ENCODE data around the gene NXNL1. TPM values are rescaled to one million over a fixed set of nuclear protein-coding genes. Genes with fewer than 3 reads are reported as not detected.

The NXNL1 gene
- total RNA-seq, 1 donor = not detected

DNA sequence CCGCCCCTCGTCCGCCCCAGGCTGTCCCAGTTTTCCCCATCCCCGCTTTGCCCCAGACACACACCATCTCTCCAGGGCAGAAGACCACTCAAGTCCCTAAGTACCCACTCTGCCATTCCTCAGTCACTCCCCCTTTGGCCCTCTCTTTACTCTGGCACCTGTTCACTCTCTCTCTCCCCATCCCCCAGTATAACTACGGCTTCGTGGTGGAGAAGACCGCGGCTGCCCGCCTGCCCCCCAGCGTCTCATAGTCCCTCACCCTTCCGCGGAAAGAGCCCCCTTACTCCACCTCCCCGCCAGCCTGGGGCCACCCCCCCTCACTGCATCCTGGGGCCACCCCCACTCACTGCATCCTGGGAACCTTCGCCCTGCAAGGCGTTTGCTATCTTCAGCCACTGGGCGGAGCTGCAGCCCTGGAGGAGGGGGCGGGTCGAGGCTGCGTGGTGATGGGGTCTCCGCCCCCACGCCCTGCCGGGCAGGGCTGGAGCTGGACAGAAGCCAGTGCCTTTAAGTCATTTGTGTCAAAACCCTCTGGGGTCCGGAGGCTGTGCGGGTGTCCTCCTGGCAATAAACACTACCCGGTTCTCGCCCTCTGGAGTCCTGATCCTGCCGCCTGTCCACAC is 35.9 kb downstream of the NXNL1 start:
- no peaks in the 10 kb centered on the region for H3K9me3 ChIP-seq (ENCODE audit: low read depth, low read length)
- DNase-seq (ENCODE audit: insufficient read length, low spot score, missing footprints) = peak; percentile 93

DNA sequence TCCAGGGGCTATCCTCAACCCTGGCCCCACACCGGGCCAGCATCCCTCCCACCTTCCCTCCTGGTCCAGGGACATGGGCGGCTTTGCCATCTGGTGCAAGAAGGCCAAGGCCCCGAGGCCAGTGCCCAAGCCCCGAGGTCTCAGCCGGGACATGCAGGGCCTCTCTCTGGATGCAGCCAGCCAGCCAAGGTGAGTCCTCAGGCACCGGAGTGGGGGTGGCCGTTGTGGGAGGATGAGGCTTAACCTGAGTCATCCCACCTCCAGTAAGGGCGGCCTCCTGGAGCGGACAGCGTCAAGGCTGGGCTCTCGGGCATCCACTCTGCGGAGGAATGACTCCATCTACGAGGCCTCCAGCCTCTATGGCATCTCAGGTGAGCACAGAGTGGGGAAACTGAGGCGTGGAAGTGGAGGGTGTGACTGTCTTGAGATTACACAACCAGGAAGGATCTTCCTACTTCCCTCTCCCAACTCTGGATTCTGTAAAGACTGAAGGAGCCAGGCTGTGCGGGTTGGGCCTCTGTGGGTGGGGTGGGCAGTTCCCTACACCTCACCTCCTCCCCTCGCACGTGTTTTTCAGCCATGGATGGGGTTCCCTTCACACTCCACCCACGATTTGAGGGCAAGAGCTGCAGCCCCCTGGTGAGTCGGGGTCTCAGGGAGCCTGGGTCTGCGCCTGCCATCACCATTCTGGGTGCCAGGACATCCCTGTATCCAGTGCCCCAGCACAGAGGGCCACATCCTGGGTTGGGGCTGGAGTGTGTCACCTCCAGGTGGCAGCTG is 37.1 kb downstream of the NXNL1 start:
- no peak overlapping the region for H3K27ac ChIP-seq (ENCODE audit: low read depth, low read length)
- no peaks in the 10 kb centered on the region for H3K36me3 ChIP-seq (ENCODE audit: insufficient read depth, low read length)
- H4K20me1 ChIP-seq (ENCODE audit: insufficient read depth, low read length) = no peaks in the 10 kb centered on the region
- H3K4me3 ChIP-seq (ENCODE audit: insufficient read depth, low read length) = no peak overlapping the region
- no peak overlapping the region for H2AFZ ChIP-seq (ENCODE audit: low read length)
- no peaks in the 10 kb centered on the region for H3K27me3 ChIP-seq (ENCODE audit: insufficient read depth, low read length)
- peaks cover 11% of the 10 kb centered on the region for H3K4me1 ChIP-seq (ENCODE audit: insufficient read depth, low read length)
- DNase-seq (ENCODE audit: insufficient read length, low spot score, missing footprints) = peak; percentile 52
- TF ChIP-seq, protein P1, sequence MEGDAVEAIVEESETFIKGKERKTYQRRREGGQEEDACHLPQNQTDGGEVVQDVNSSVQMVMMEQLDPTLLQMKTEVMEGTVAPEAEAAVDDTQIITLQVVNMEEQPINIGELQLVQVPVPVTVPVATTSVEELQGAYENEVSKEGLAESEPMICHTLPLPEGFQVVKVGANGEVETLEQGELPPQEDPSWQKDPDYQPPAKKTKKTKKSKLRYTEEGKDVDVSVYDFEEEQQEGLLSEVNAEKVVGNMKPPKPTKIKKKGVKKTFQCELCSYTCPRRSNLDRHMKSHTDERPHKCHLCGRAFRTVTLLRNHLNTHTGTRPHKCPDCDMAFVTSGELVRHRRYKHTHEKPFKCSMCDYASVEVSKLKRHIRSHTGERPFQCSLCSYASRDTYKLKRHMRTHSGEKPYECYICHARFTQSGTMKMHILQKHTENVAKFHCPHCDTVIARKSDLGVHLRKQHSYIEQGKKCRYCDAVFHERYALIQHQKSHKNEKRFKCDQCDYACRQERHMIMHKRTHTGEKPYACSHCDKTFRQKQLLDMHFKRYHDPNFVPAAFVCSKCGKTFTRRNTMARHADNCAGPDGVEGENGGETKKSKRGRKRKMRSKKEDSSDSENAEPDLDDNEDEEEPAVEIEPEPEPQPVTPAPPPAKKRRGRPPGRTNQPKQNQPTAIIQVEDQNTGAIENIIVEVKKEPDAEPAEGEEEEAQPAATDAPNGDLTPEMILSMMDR (IDR thresholded peaks at IDR 0.05; ENCODE audit: extremely low read depth, low read depth, low read length) = no peak
- no peaks in the 10 kb centered on the region for H3K9me3 ChIP-seq (ENCODE audit: low read depth, low read length)
- H3K4me2 ChIP-seq (ENCODE audit: insufficient read depth, low read length) = no peak overlapping the region
- peaks cover 3% of the 10 kb centered on the region for H3K79me2 ChIP-seq (ENCODE audit: insufficient read depth, low read length)

More for the DNA sequence above, 35.9 kb downstream of the NXNL1 start:
- H2AFZ ChIP-seq (ENCODE audit: low read length) = no peak overlapping the region
- peaks cover 3% of the 10 kb centered on the region for H3K4me1 ChIP-seq (ENCODE audit: insufficient read depth, low read length)
- H3K27ac ChIP-seq (ENCODE audit: low read depth, low read length) = no peak overlapping the region
- TF ChIP-seq, protein P1 (IDR thresholded peaks at IDR 0.05; ENCODE audit: extremely low read depth, low read depth, low read length) = peak; percentile 31
- no peaks in the 10 kb centered on the region for H3K27me3 ChIP-seq (ENCODE audit: insufficient read depth, low read length)
- no peaks in the 10 kb centered on the region for H3K36me3 ChIP-seq (ENCODE audit: insufficient read depth, low read length)
- H3K4me3 ChIP-seq (ENCODE audit: insufficient read depth, low read length) = no peak overlapping the region
- no peaks in the 10 kb centered on the region for H4K20me1 ChIP-seq (ENCODE audit: insufficient read depth, low read length)
- H3K4me2 ChIP-seq (ENCODE audit: insufficient read depth, low read length) = no peak overlapping the region
- peaks cover 3% of the 10 kb centered on the region for H3K79me2 ChIP-seq (ENCODE audit: insufficient read depth, low read length)

DNA sequence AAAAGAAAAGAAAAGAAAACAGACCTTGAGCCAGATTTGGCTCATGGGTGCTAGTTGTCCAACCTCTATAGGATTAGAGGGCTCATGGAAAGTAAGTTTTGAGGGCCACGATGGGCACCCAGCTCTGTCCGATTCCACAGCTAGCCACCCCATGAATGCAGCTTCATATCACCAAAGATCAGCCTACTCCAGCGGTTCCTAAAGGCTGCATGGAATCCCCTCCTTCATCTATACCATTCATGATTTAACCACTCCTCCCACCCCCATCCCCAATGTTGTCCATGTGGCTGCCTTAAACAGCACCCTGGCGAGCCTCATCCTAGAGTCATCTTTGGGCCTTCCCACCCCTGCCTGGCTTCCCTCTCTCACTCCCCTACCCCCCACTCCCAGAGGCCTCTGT is 38.8 kb downstream of the NXNL1 start:
- H3K9me3 ChIP-seq (ENCODE audit: low read depth, low read length) = no peaks in the 10 kb centered on the region

More for the DNA sequence above, 38.8 kb downstream of the NXNL1 start:
- Histone ChIP-seq H3K4me3 (ENCODE audit: insufficient read depth, low read length) (no peak overlapping the region), H3K27ac (ENCODE audit: low read depth, low read length) (no peak overlapping the region), H2AFZ (ENCODE audit: low read length) (no peak overlapping the region), H3K79me2 (ENCODE audit: insufficient read depth, low read length) (peaks cover 3% of the 10 kb centered on the region), H3K36me3 (ENCODE audit: insufficient read depth, low read length) (no peaks in the 10 kb centered on the region), H4K20me1 (ENCODE audit: insufficient read depth, low read length) (no peaks in the 10 kb centered on the region), H3K27me3 (ENCODE audit: insufficient read depth, low read length) (no peaks in the 10 kb centered on the region), H3K4me1 (ENCODE audit: insufficient read depth, low read length) (peaks cover 11% of the 10 kb centered on the region), H3K4me2 (ENCODE audit: insufficient read depth, low read length) (no peak overlapping the region)
- peak; percentile 54 for DNase-seq (ENCODE audit: insufficient read length, low spot score, missing footprints)
- TF ChIP-seq, protein P1 (IDR thresholded peaks at IDR 0.05; ENCODE audit: extremely low read depth, low read depth, low read length) = no peak
